HG02759 (cell line): ENCODE data around the gene GATAD2A.
A peak's percentile ranks its signal among the peaks of the same experiment; 100 is the strongest.
"Not testable (repeated sequence)": the region's sequence is repeated elsewhere in the genome, so short reads cannot be mapped to it uniquely, and the experiment has no call there.

Source experiments
- ATAC-seq: cut with Tn5 transposase; IDR thresholded peaks from one replicate; pipeline ENCODE4 v1.9.1; 2021; ENCODE audit warnings: mild to moderate bottlenecking, moderate library complexity; ENCODE audit not compliant: unreplicated experiment

GATAD2A gene

GRCh38 chr19:19385896-19386869 is 19.3 kb upstream of the GATAD2A start:
- ATAC-seq = peak; percentile 24

- ATAC-seq = no peak
Observed at GRCh38 chr19:19387108-19387507, 18.4 kb upstream of the GATAD2A start.

GRCh38 chr19:19388568-19389555 is 16.6 kb upstream of the GATAD2A start:
- no peak for ATAC-seq

DNA sequence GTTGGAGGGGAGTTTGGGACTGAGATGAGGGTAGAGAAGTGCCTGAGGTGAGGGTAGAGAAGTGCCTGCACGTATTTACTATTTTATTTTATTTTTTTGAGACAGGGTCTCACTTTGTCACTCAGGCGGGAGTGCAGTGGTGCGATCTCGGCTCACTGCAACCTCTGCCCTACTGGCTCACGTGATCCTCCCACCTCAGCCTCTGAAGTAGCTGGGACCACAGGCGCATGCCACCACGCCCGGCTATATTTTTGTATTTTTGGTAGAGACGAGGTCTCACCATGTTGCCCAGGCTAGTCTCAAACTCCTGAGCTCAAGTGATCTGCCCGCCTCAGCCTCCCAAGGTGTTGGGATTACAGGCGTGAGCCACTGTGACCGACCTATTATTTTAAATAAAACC is 15.8 kb upstream of the GATAD2A start:
- ATAC-seq = not testable (repeated sequence)

DNA sequence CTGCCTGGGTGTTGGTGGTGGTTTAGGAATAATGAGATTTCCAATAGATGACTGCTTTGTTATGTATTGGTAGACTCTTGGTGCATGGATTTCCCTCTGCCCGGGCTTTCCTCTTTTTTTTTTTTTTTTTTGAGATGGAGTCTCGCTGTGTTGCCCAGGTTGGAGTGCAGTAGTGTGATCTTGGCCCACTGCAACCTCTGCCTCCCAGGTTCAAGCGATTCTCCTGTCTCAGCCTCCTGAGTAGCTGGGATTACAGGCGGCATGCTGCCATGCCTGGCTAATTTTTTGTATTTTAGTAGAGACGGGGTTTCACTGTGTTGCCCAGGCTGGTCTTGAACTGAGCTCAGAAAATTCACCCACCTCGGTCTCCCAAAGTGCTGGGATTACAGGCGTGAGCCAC is 11.1 kb upstream of the GATAD2A start:
- not testable (repeated sequence) for ATAC-seq

DNA sequence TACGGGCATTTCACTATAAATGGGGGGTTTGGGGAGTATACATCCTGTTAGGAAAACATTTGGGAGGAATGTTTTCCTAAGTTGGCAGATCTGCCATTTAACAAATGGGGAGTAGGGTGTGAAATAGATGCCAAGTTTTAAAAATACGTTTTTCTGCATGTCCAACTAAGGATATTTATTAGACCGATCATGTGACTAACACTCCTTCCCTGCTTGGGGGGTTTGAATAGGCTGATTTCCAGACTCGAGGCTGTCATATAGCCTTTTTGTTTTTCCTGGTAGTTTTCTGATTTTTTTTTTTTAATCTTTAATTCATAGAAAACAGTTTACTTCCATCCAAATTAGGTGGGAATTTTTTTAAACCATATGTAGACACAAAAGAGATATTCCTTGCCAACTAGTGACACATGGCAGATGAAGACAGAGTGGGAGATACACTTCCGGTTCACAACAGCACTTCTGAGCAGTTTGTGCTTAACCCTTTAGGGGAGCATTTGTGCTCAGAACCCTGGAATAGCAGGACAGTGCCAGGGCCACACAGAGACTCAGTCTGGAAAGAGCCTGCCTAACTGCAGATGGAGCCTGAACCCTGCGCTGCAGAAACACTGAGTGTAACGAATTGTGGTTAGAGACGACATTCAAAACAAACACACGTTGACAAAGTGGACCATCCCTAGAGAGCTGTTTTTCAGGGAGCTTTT is 5.6 kb upstream of the GATAD2A start:
- no peak for ATAC-seq

GRCh38 chr19:19402656-19403372 is 2.7 kb upstream of the GATAD2A start:
- no peak for ATAC-seq

DNA sequence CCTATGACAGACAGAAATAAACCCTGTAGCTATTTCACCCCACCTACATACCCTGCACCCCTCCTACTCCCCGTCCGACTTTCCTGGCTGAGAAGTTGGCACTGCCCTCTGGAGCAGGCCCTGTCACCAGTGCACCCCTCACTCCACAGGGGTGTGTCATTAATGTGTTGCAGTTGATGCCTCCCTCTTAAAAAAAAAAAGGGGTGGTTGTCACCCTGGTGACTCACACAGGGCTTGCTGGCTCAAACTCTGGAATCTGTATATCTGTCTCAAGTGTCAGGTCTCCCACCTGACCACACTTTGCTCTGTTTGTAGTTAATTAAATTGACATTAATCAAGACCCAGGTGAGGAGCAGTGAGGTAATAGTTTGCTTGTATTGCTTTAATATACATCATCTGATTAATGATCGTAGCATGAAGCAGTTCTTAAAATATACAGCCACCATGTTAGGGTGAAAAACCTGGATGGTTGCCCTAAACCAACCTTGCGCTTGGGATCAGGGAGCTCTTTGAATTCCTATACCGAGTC is 2.0 kb upstream of the GATAD2A start:
- ATAC-seq = no peak

DNA sequence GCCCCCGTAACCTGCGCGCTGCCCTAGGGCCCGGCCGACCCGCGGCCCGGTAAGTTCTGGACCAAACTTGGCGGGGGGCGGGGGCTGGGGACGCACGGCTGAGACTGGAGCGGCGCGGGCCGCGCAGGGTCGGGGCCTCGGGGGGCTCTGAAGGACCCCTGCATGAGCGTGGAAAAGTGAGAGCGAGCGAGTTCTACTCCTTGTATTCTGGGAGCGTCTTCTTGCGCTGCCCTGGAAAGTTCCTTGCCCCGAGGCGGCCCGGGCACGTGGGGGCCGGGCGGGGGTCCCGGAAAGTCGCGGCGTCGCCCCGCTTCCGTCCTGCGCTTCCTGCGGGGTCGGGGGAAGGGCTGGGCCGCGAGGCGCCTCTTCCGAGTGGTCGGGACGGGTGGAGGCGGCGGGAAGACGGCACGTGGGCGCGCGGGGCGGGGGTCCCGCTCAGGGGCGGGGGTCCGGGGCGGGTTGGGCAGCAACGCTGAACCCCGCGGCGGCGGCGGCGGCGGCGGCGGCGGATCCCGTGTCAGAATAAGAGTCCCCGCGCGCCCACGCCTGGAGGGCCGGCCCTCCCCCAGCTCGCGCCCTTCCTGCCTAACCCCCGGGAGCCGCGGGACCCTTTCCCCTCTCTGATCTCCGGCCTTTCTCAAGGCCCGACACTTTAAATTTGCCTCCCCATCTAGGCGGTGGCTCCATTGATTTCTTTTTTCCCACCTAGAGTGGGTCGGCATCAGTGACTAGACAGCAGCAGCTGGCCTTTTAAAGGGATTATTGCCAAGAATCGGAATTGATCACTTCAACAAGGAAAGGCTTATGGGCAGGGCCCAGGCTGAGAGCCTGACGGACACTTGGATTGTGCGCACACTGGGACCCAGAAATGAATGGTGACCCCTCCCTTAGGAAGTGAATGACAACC is 749 bp downstream of the GATAD2A start:
- ATAC-seq = peak; percentile 20

DNA sequence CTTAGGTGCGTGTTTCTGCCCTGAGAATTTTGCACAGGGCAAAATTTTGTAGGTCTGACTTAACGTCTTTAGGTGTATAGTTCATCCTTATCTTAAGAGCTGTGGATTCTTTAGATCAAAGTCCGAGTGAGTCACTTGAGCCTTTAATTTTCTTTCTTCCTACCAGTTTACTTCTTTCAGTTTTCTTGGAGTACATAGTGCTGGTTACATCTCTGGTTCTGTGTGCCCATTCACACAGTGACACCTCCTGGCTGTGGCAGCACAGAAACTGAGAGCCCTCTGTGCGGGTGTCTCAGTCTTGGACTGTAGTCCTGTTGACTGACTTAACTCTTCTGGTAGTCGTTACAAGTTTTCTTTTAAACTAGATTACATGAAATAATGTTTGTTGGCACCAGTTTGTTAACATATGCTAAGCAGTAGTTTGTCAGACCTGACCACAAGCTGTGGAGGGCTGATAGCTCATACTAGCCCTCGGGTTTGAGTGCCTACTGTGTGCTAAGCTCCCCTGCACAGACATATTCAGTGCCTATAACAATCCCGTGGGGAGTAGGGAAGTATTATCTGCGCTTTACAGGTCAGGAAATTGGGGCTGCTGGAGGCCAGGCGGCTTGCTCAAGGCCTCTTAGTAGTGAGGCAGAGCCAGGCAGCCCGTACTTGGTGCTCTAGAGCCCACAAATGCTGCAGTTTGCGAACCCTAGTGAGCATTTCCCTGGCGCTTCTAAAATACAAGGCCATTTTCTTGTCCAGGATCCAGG is 1.6 kb downstream of the GATAD2A start:
- ATAC-seq = no peak

- no peak for ATAC-seq
Observed at GRCh38 chr19:19407633-19407930, 2.1 kb downstream of the GATAD2A start.

DNA sequence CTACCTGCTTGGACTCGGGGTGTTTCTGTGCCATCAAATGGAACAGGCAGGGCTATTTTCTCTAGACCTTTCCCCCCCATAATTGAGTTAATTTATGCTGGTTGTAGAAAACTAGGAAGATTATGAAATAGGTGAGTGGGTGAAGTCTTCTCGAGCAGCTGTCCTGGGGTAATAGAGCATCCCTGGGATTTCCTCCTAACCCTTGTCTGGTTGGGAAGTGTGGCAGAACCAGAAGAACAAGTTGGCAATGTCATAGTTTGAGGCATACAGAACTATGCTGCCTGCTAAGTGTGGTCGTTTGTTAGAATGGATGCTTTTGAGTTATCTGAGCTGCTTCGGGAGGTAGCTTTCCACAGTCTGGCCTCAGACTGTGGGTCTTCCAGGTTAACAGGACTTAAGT is 3.7 kb downstream of the GATAD2A start:
- ATAC-seq = no peak

GRCh38 chr19:19409631-19410030 is 4.2 kb downstream of the GATAD2A start:
- ATAC-seq = no peak

- peak; percentile 55 for ATAC-seq
Observed at GRCh38 chr19:19410553-19411550, 5.4 kb downstream of the GATAD2A start.

- ATAC-seq = no peak
Observed at GRCh38 chr19:19416280-19416679, 10.8 kb downstream of the GATAD2A start.

DNA sequence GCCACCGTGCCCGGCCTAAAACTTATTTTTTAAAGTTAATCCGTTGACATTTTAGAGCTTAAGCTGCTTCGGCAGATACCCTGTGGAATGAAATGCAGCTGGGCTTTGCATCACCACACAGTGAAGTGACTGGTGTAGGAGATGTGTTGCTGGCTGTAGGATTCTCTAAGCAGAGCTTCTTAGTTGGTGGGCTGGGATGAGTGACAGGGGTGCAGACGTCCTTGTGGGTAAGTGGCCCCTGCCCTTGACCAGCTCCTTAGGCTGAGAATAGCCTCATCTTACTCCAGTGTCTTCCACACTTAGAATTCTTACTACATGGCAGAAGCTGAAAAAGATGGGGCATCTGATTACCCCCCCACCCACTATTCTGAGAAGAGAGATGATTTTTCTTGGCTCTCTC is 11.6 kb downstream of the GATAD2A start:
- no peak for ATAC-seq

DNA sequence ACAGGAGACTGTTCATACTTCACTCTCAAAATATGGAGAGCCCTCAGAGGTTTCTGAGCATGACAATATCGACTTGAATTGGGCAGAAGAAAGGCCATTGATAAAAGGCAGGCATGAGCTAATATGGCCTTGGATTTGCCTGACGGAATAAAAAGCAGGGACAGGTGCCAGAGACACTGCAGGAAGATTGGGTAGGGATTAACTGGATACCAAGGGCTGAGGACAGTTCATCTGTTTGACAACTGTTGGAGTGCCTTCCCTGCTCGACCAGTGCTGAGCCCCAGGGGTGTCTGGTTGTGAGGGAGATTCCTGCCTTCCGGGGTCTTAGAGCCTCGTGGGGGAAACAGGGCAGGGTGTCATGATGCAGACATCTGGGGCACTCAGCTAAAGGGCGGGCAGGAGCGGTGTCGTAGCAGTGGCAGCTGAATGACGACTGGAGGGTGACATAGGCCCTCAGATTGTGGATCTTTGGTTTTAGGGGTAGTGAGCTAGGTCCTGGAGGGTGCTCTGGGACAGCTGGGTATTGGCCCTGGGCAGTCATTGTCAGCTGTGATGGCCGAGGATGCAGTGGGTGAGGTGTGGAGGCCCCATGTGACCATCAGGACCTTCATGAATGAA is 12.3 kb downstream of the GATAD2A start:
- no peak for ATAC-seq
